Skeletal muscle satellite cell (primary cell): ENCODE measurements around the gene RETREG2. TPM values are rescaled to one million over a fixed set of nuclear protein-coding genes. Genes with fewer than 3 reads are reported as not detected.

Source experiments
- H3K27me3 ChIP-seq: 2 replicates; pipeline ENCODE4 v1.7.0; 2013; ENCODE audit warnings: low read length; ENCODE audit not compliant: control insufficient read depth, insufficient read depth
- H3K36me3 ChIP-seq: 2 replicates; pipeline ENCODE4 v1.7.0; 2013; ENCODE audit warnings: mild to moderate bottlenecking, control low read depth, low read length; ENCODE audit not compliant: insufficient read depth
- H3K4me1 ChIP-seq: 2 replicates; pipeline ENCODE4 v1.7.0; 2013; ENCODE audit warnings: low read length; ENCODE audit not compliant: control insufficient read depth, insufficient read depth
- H3K4me2 ChIP-seq: 2 replicates; pipeline ENCODE4 v1.7.0; 2013; ENCODE audit warnings: mild to moderate bottlenecking, low read length
- H3K4me3 ChIP-seq: 2 replicates; pipeline ENCODE4 v1.7.0; 2013; ENCODE audit warnings: low read length
- H3K9ac ChIP-seq: 2 replicates; pipeline ENCODE4 v1.7.0; 2013; ENCODE audit warnings: mild to moderate bottlenecking, low read depth, low read length, moderate library complexity
- H3K9me3 ChIP-seq: replicated peaks from 2 replicates; pipeline ENCODE4 v1.7.0; 2013; ENCODE audit warnings: mild to moderate bottlenecking, control low read depth, low read length
- total RNA-seq: library from RNA; depleted of rRNA; stranded (reverse); fragments of >200 nt; gene quantifications from 2 replicates; pipeline ENCODE4 v1.2.3, GENCODE V29; 2012; rRNA removed

Gene RETREG2
- total RNA-seq, result 38.5 and 56.1 TPM in 2 replicates

GRCh38 chr2:219177552-219178376 lies at the start of gene RETREG2:
Gene RETREG2, plus strand, starts transcription at chr2:219178275. Its CDS starts 78 bp downstream, at chr2:219178353.
- Histone ChIP-seq H3K9ac (peak within 1 kb of the TSS; percentile 88), H3K36me3 (peaks cover 49% of the 10 kb centered on the region), H3K9me3 (no peaks in the 10 kb centered on the region), H3K27me3 (no peaks in the 10 kb centered on the region), H3K4me2 (peak within 1 kb of the TSS; percentile 89), H3K4me1 (peaks cover 22% of the 10 kb centered on the region), H3K4me3 (peak within 1 kb of the TSS; percentile 81)

GRCh38 chr2:219128396-219128795 lies 49.7 kb upstream of the RETREG2 start:
- Histone ChIP-seq H3K36me3 (no peaks in the 10 kb centered on the region), H3K27me3 (no peaks in the 10 kb centered on the region), H3K4me2 (no peak overlapping the region), H3K4me3 (no peak overlapping the region), H3K9me3 (no peaks in the 10 kb centered on the region), H3K9ac (no peak overlapping the region), H3K4me1 (peaks cover 34% of the 10 kb centered on the region)

- H3K4me3 ChIP-seq, result no peak overlapping the region
- no peaks in the 10 kb centered on the region for H3K36me3 ChIP-seq
- H3K9ac ChIP-seq, result no peak overlapping the region
- no peaks in the 10 kb centered on the region for H3K9me3 ChIP-seq
- no peak overlapping the region for H3K4me2 ChIP-seq
- peaks cover 22% of the 10 kb centered on the region for H3K4me1 ChIP-seq
- H3K27me3 ChIP-seq, result no peaks in the 10 kb centered on the region
These were observed 48.5 kb upstream of the RETREG2 start for GRCh38 chr2:219129589-219129988.

- Histone ChIP-seq H3K4me1 (peaks cover 5% of the 10 kb centered on the region), H3K36me3 (no peaks in the 10 kb centered on the region), H3K27me3 (no peaks in the 10 kb centered on the region), H3K4me3 (no peak overlapping the region), H3K9ac (no peak overlapping the region), H3K4me2 (no peak overlapping the region), H3K9me3 (no peaks in the 10 kb centered on the region)
These were observed 46.7 kb upstream of the RETREG2 start for GRCh38 chr2:219131327-219131726.

- H3K4me1 ChIP-seq, result peaks cover under 1% of the 10 kb centered on the region
- no peak overlapping the region for H3K9ac ChIP-seq
- H3K9me3 ChIP-seq, result no peaks in the 10 kb centered on the region
- no peaks in the 10 kb centered on the region for H3K27me3 ChIP-seq
- no peak overlapping the region for H3K4me2 ChIP-seq
- H3K36me3 ChIP-seq, result no peaks in the 10 kb centered on the region
- no peak overlapping the region for H3K4me3 ChIP-seq
These were observed 46.3 kb upstream of the RETREG2 start for GRCh38 chr2:219131744-219132143.

- Histone ChIP-seq H3K27me3 (no peaks in the 10 kb centered on the region), H3K9ac (no peak overlapping the region), H3K36me3 (no peaks in the 10 kb centered on the region), H3K4me3 (no peak overlapping the region), H3K4me2 (no peak overlapping the region), H3K4me1 (no peaks in the 10 kb centered on the region), H3K9me3 (no peaks in the 10 kb centered on the region)
These were observed 44.1 kb upstream of the RETREG2 start for GRCh38 chr2:219133976-219134375.

GRCh38 chr2:219140722-219141121 lies 37.4 kb upstream of the RETREG2 start:
- H3K9me3 ChIP-seq, result no peaks in the 10 kb centered on the region
- no peak overlapping the region for H3K4me3 ChIP-seq
- H3K4me1 ChIP-seq, result peaks cover 17% of the 10 kb centered on the region
- no peak overlapping the region for H3K4me2 ChIP-seq
- peaks cover 11% of the 10 kb centered on the region for H3K36me3 ChIP-seq
- H3K9ac ChIP-seq, result no peak overlapping the region
- H3K27me3 ChIP-seq, result no peaks in the 10 kb centered on the region

- no peak overlapping the region for H3K4me3 ChIP-seq
- no peaks in the 10 kb centered on the region for H3K9me3 ChIP-seq
- H3K4me1 ChIP-seq, result peaks cover 17% of the 10 kb centered on the region
- H3K4me2 ChIP-seq, result peak overlapping the region; percentile 40
- H3K9ac ChIP-seq, result peak overlapping the region; percentile 20
- peaks cover 24% of the 10 kb centered on the region for H3K36me3 ChIP-seq
- H3K27me3 ChIP-seq, result no peaks in the 10 kb centered on the region
These were observed 35.7 kb upstream of the RETREG2 start for GRCh38 chr2:219142329-219142728.

GRCh38 chr2:219149667-219150066 lies 28.4 kb upstream of the RETREG2 start:
- H3K27me3 ChIP-seq, result no peaks in the 10 kb centered on the region
- H3K9me3 ChIP-seq, result no peaks in the 10 kb centered on the region
- H3K4me1 ChIP-seq, result no peaks in the 10 kb centered on the region
- H3K36me3 ChIP-seq, result peaks cover 23% of the 10 kb centered on the region
- H3K9ac ChIP-seq, result no peak overlapping the region
- H3K4me3 ChIP-seq, result no peak overlapping the region
- H3K4me2 ChIP-seq, result no peak overlapping the region

GRCh38 chr2:219155054-219155644 lies 22.9 kb upstream of the RETREG2 start:
- H3K4me3 ChIP-seq, result no peak overlapping the region
- H3K9me3 ChIP-seq, result no peaks in the 10 kb centered on the region
- H3K4me1 ChIP-seq, result peaks cover 11% of the 10 kb centered on the region
- H3K36me3 ChIP-seq, result peaks cover 5% of the 10 kb centered on the region
- H3K4me2 ChIP-seq, result no peak overlapping the region
- H3K27me3 ChIP-seq, result no peaks in the 10 kb centered on the region
- H3K9ac ChIP-seq, result no peak overlapping the region

- no peaks in the 10 kb centered on the region for H3K9me3 ChIP-seq
- H3K4me3 ChIP-seq, result no peak overlapping the region
- H3K4me1 ChIP-seq, result peaks cover 19% of the 10 kb centered on the region
- no peak overlapping the region for H3K9ac ChIP-seq
- H3K27me3 ChIP-seq, result no peaks in the 10 kb centered on the region
- H3K36me3 ChIP-seq, result peaks cover 5% of the 10 kb centered on the region
- H3K4me2 ChIP-seq, result no peak overlapping the region
These were observed 20.7 kb upstream of the RETREG2 start for GRCh38 chr2:219157396-219157795.

GRCh38 chr2:219158025-219158424 lies 20.1 kb upstream of the RETREG2 start:
- Histone ChIP-seq H3K36me3 (peaks cover 5% of the 10 kb centered on the region), H3K9me3 (no peaks in the 10 kb centered on the region), H3K27me3 (no peaks in the 10 kb centered on the region), H3K4me3 (no peak overlapping the region), H3K4me1 (peaks cover 19% of the 10 kb centered on the region), H3K4me2 (no peak overlapping the region), H3K9ac (no peak overlapping the region)
